GM18870 (cell line): ENCODE results near the gene OR5AU1.

Experiments
- ATAC-seq: cut with Tn5 transposase; IDR thresholded peaks from one replicate; pipeline ENCODE4 v1.9.1; 2021; ENCODE audit warnings: moderate library complexity; ENCODE audit not compliant: unreplicated experiment

Gene OR5AU1

DNA sequence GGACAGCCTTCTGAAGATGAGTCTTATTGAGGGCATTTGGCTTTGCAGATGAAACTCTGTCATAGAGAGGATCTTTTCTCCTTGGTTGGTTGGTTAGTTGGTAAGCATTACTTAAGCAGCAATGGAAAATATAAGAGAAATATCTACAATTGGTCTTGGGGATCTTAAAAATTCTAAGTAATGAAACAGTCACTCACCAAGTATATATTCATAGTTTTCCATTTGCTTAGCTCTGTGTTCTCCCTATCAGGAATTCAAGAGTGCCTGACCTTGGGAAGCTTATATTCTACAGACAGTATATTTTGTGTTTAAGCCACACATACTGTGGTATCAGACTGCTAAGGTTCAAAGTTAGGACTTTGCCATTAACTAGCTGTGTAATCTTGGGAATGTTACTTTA lies at the start of gene OR5AU1:
OR5AU1 (minus strand) TSS at position 101 of the 400 bp plus-strand sequence. CDS start 191 bp downstream, outside the sequence.
- no peak for ATAC-seq

DNA sequence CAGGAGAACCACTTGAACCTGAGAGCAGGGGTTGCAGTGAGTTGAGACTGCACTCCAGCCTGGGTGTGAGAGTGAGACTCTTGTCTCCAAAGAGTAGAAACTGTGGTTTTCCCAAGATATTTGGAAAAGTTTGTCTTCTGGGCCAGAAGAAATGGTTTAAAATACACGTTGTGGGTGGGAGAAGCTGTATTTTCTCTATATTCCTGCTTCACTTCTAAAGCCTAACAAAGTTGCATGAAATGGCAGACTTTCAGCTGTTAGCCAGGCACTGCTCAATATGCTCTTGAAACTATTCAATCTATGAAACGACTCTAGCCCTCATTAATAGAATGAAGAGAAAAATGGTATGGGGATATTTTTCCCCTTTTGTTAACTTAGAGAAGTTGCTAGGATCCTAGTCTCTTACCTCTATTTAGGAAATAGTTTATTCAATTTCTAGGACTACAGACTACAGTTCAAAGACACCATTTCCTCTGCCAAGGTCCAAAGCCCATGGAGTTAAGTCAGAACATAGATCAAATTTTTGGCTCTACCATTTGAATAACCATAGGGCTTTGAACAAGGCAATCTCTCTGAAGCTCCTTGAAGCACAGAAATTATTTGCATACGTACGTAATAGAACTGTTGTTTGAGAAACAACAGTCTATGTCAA lies 49.3 kb upstream of the OR5AU1 start:
- ATAC-seq = no peak

DNA sequence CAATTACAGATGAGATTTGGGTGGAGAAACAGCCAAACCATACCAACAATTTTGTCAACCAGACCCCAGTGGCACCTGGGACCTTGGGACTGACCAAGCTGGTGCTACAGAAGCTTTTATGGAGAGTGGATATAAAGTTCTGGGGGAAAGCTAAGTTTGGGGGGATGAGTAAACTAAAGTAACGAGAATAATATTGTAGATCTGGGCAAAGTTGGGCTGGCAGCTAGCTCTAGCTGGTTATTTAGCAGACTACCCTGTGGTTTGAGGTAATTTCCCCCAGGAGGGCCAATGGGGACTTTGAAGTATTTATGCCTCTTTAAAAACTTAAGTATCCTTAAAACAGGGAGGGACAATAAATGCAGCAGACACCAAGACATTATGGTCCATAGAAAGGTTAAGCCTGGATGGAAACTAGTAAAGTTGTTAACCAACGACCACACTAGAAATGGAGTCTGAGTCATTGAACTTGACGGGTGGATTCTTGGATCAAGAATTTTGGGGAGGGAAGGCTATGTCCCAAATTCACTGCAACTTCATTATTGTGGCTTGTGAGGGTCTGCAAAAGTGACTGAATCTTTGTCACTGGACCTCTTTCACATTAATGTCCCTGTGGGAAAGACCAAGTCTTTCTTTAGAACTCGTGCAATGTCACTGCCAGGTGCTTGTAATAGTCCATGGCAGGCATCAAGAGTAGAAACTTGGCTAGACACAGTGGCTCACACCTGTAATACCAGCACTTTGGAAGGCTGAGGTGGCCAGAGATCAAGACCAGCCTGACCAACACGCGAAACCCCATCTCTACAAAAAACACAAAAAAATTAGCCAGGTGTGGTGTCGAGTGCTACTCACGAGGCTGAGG lies 48.5 kb upstream of the OR5AU1 start:
- no peak for ATAC-seq

DNA sequence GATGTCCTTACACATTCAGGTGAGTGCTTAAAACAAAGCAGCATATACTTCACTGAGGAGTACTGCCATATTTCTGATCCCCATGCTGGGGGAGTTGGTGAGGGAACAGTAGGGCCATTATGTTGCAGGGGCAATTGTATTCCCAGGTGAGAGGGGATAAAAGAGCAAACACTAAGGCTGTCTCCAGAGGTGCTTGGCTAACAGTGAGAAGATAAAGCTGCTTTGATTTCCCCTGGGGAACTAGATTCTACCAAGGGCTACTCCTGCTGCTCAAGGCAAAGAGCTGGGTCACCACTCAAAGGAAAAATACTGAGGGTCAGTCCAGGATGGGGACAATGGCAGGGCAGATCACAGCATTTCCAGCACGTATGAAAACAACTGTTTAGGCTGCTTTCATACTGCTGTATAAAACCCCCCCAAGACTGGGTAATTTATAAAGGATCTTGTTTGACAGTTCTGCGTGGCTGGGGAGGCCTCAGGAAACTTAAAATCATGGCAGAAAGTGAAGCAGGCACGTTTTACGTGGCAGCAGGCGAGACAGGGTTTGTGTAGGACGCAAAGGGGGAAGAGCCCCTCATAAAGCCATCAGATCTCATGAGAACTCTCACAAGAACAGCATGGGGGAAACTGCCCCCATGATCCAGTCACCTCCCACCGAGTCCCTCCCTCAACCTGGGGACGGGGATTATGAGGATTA lies 47.8 kb upstream of the OR5AU1 start:
- no peak for ATAC-seq

DNA sequence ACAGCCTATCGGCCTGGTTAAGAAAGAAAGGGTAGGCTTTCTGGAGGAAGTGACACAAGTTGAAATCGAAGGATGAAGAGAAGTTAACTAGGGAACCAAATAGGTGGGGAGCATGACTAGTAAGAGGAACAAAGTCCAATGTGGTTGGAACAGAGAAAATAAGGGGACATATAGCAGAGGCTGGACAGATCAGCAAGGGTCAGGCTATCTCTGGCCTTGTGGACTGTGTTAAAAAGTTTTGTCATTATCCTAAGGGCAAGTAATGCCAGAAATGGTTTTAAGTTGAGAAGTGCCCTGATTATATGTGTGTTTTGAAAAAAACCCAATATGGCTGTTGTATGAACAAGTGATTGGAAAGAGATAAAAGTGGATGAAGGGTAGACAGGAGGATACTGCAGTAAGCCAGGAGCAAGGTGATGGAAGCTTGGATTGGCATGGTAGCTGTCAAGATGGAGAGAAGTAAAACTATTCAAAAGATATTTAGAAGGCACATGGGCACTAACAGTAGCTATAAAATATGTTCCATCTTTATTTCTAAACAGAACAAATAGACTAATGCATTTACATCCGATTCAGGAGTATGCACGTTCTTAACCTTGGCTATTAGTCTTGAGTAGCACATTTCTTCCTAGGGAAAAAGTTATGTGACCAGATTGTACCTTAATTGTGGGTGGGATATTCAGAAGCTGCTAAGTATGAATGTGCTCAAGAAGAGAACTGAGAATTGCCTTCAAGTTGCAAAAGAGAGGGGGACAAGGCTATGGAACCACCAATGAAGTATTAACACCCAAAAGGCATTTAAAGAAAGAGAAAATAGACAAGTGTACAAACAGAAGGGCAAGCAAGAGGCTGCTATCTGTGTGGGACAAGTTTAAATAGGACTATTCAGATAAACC lies 46.8 kb upstream of the OR5AU1 start:
- no peak for ATAC-seq

DNA sequence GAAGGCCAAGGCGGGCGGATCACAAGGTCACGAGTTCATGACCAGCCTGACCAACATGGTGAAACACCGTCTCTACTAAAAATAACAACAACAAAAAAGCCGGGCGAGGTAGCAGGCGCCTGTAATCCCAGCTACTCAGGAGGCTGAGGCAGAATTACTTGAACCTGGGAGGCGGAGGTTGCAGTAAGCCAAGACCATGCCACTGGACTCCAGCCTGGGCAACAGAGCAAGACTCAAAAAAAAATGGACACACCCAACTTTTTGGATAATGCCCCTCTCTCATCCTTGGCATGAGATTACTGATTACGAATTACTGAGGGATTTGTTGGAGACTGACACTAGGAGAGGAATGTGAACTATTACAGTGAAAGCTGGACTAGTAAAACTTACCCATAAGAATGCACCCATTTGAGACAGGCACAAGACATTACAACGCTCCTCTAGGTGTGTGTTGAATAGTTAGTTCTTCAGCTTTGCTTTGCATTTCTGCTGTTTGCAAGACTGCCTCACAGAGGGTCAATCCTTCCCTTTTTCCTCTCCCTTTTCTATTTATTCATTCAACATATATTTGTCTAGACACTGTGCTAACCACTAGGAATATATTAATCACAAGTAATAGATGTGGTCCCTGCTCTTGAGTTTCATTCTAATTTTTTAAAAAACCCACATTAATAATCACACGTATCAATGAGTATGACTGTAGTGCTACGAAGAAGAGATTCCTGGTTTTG lies 46.0 kb upstream of the OR5AU1 start:
- no peak for ATAC-seq

DNA sequence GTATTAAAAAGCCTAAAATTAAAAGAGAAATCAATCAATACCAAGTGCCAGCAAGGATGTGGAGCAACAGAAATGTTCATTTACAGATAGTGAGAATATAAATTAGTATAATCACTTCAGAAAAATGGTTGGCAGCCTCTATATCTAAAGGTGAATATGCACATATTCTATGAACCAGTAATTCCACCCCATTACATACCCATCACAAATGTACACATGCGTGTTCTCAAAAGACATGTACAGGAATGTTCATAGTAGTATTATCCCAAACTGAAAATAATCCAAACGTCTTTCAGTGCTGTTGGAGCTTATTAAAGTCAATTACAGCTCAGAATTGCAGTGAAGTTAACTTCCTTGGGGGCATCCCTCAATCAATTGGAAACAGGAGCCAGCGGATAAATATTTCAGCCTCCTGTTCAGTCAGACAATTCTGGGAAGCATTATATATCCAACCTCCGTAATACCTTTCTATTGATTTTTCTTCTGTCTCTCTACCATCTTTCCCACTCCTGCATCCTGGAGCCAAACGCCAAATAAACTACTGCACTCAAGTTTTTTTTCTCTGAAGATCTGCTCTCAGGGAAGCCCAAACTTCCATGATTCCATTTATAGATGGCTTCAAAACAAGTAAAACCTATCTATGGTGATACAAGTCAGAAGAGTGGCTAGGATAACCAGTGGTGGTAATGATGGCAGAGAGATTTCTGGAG lies 45.0 kb upstream of the OR5AU1 start:
- ATAC-seq = no peak

DNA sequence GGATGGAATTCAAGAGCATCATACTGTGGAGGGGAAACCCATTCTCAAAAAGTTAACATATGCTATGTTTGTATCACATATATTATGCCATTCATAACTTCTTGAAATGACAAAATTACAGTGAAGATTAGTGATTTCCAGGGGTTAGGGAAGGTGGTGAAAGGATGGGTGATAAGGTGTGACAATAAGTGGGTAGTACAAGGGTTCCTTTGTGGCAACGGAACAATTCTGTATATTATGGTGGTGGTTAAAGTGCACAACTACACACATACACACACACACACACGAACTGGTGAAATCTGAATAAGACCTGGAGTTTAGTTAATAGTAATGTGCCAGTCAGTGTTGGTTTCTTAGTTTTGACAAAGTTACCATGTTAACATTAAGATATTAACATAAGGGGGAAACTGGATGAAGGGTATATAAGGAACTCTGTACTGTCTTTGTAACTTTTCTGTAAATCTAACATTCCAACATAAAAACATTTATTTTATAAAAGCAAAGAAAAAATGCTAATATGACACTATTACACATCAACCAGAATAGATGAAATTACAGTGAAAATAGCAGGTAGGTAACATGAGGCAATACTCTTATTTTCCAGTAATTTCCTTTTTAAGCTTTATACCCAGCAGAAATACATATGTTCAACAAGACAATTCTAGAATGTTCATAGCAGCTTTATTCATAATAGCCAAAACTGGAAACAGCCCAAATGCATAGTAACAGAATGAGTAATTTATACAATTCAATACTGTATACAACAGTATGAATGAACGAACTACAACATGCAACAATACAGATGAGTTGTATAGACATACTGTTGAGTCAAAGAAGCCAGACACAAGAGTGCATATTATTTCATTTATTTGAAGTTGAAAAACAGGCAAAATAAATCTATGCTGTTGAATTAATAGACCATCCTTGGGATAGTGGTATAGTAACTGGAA lies 44.0 kb upstream of the OR5AU1 start:
- ATAC-seq = no peak

DNA sequence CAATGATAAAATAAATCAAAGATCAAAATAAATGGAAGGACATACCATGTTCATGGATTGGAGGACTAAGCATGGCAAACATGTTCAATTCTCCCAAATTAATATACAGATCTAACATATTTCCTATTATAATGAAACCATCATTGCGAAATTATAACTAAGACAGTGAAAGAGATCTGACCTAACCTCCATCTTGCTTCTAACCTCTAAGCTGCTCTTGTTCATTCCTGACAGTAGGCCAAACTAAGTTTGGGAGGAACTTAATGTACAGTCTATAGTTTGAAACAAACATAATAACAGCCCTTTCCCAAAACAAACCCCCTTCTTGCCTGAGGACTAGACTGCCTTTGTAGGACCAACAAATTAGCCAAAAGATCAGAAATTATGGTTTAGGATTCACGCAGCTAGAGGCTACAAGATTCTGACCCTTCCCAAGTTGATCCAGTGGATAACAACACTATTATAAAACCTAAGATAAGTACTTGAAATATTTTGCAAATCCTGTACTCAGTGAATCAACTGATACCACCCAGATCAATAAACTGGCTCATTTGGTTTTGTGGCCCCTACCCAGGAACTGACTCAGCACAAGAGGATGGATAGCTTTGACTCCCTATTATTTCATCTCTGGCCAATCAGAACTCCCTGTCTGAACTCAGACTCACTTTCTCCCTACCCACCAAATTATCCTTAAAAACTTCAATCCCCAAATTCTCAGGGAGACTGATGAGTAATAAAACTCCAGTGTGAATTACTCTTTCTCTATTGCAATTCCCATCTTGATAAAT lies 41.7 kb upstream of the OR5AU1 start:
- no peak for ATAC-seq

DNA sequence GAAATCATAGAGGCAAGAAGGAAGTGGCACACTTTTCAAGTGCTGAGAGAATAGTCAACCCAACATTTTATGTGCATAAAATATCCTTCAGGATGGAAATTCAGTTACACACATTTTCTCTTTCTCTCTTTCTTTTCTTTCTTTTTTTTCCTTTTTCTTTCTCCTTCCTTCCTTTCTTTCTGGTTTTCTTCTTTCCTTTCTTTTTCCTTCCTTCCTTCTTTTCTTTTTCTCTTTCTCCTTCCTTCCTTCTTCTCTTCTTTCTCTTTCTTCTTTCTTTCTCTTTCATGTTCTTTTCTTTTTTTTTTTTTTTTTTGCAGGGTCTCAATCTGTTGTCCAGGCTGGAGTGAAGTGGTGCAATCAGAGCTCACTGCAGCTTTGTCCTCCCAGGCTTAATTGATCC lies 38.7 kb upstream of the OR5AU1 start:
- no peak for ATAC-seq

DNA sequence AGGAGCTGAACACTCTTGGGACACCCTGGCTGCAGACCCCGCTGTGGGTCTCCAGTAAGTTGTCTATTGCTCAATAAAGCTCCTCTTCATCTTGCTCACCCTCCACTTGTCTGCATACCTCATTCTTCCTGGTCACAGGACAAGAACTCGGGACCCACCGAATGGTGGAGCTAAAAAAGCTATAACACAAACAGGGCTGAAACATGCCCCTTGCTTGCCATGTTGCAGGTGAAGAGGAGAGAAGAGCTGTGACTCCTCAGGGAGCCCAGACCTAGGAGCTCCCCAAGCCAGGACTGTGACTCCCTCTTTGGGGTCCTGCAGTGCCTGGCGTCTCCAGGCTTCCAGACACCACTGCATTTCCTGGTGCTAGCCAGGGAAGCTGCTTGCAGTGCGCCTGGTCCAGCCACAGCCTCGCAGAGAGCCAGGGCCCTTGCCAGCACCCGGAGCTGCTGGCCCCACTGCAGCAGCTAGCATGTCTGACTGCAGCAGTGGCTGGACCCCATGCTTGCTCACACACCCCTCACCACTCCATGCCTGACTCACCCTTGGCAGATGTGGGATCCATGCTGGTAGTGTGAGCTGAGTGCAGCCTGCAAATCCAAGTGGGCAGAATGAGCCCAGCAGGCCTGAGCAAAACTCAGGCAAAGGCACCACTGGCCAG lies 37.1 kb upstream of the OR5AU1 start:
- no peak for ATAC-seq

DNA sequence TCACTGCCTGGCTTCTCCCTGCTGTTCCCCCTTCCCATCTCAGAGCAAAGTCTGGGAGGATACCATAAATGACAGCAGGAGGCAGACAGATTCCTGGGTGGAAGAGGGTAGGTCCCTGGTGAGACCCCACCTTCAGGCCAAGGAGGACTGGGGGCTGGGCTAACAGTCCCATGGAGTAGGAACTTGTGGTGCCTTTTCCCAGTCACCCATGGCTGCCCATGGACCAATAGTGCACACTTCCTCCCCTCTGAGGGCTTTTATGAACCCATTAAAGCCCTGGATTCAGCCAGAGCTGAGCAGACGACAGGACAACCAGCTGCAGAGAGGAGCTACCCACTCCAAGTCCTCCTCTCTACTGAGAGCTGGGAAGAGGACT lies 36.6 kb upstream of the OR5AU1 start:
- no peak for ATAC-seq

DNA sequence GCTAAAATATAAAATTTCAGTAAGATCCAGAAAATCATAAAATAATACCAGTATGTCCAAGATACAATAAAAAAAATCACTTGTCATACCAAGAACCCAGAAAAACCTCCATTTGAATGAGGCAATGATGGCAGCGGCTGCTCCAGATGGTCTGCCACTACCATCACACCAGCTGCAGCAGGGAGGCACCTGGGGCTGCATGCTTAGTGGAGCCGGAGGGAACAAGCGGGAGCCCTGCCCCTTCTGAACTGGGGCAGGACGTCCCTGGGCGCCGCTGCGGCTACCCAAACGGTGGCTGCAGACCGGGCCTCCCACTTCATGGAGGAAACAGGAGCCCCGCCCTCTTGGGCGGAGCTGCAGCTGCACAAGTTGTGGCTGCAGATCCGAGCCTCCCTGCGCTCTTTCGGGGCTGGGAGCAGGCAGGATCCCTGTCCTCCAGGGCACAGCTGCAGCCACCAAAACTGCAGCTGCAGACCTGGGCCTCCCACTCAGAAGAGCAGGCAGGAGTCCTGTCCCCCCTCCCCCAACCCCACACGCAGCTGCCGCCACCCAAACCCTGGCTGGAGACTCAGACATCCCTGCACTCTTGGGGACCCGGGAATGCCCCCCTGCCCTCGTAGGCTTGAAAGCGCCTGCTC lies 36.1 kb upstream of the OR5AU1 start:
- ATAC-seq = no peak

DNA sequence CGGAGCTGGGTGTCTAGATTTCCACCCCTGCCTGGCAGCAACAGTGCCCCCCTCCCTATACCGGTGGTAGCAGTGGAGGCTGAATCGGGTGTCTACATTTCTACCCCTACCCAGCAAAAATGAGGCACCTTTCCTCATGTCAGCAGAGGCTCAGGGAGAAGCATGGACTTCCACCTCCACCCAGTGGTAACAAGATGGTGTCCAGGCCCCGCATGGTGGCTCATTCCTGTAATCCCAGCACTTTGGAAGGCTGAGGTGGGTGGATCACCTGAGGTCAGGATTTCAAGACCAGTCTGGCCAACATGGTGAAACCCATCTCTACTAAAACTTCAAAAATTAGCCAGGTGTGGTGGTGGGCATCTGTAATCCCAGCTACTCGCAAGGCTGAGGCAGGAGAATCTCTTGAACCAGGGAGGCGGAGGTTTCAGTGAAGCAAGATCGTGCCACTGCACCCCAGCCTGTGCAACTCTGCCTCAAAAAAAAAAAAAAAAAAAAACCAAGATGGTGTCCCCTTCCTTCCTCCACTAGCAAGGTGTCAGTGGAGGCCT lies 35.5 kb upstream of the OR5AU1 start:
- ATAC-seq = no peak

DNA sequence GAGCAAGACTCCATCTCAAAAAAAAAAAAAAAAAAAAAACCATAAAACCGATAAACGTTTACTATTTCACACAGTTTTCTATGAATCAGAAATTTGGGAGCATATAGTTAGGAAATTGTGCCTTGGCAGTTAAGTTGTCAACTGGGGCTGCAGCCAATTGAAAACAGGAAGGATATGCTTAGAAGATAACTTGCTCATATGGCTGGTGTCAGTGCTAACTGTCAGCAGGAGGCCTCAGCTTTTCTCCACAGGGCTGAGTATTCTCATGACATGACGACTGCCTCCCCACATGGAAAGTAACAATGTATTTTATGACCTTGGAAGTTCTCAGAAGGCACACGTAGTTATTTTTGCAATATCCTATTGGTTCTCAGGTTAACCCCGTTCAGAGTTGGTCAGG lies 29.6 kb upstream of the OR5AU1 start:
- ATAC-seq = no peak

DNA sequence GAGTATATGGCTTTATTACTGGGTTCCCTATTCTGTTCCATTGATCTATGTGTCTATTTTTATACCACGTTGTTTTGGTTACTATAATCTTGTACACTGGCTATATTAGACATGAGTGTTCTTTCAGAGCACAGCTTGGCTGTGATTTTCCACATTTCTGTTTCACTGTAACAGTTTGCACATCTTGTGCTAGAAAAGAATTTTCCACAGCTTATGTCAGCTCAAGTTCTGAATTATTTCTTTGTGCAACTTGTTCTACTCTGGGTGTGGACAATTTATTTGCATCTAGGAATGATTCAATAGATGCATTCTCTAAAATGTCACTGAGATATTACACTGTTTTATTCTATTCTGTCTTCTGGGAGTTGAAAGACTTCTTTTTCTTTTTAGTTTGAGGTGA lies 28.4 kb upstream of the OR5AU1 start:
- ATAC-seq = no peak
